ENCODE data around the gene NCBP3.

NCBP3 gene

DNA sequence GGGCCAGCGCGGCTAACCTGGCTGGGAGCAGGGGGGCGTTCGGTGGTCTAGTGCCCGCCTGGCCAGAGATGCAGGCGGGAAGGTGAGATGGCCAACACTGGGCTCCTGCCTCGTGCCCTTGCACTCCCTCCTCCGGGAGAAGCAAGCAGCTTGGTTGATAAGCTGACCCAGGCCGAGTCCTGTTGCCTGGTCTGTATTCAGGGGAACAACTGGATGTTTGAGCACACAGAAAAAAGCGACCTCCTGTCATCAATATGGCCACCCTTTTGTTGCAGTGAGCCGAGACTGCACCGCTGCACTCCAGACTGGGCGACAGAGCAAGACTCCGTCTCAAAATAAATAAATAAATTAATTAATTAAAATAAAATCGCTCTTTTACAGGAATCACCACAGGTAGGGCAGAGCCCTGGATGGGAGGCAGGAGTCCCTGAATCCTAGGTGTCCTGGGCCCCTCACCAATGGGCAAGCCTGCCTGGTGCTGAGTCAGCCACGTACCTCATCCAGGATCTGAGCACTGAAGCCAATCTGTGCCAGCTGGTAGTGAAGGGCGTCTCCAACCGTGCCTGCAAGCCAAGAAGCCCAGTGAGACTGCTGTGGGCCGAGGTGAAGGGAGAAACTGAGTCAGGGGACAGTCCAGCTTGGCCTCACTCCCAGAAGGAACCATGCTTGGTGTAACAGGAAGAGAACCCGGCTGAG lies 90.6 kb downstream of the NCBP3 start:
- TF ChIP-seq, protein P1, sequence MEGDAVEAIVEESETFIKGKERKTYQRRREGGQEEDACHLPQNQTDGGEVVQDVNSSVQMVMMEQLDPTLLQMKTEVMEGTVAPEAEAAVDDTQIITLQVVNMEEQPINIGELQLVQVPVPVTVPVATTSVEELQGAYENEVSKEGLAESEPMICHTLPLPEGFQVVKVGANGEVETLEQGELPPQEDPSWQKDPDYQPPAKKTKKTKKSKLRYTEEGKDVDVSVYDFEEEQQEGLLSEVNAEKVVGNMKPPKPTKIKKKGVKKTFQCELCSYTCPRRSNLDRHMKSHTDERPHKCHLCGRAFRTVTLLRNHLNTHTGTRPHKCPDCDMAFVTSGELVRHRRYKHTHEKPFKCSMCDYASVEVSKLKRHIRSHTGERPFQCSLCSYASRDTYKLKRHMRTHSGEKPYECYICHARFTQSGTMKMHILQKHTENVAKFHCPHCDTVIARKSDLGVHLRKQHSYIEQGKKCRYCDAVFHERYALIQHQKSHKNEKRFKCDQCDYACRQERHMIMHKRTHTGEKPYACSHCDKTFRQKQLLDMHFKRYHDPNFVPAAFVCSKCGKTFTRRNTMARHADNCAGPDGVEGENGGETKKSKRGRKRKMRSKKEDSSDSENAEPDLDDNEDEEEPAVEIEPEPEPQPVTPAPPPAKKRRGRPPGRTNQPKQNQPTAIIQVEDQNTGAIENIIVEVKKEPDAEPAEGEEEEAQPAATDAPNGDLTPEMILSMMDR (conservative IDR thresholded peaks at IDR 0.05; ENCODE audit: low read length) = no peak
- no peak for TF ChIP-seq EZH2phosphoT487 (IDR thresholded peaks at IDR 0.05; ENCODE audit: borderline replicate concordance)
- H3K79me2 ChIP-seq (ENCODE audit: insufficient read depth, low read length) = no peaks in the 10 kb centered on the region
- no peak overlapping the region for H3K9ac ChIP-seq (ENCODE audit: low read depth, low read length, poor library complexity, severe bottlenecking)
- H3K4me1 ChIP-seq (ENCODE audit: insufficient read depth, low read length, poor library complexity, severe bottlenecking) = peaks cover 27% of the 10 kb centered on the region
- no peaks in the 10 kb centered on the region for H3K27me3 ChIP-seq (ENCODE audit: insufficient read depth, low read length, poor library complexity, severe bottlenecking)
- H3K9me2 ChIP-seq (replicated peaks; ENCODE audit: low read depth, low read length) = no peaks in the 10 kb centered on the region
- no peaks in the 10 kb centered on the region for H3F3A ChIP-seq (ENCODE audit: low read depth)
- no peak overlapping the region for H3K4me2 ChIP-seq (ENCODE audit: low read depth, low read length, poor library complexity, severe bottlenecking)
- no peak overlapping the region for H3K4me3 ChIP-seq (ENCODE audit: low read length, poor library complexity, severe bottlenecking)
- no peaks in the 10 kb centered on the region for H4K20me1 ChIP-seq (ENCODE audit: insufficient read depth, low read length, poor library complexity, severe bottlenecking)
- no peak overlapping the region for H2AFZ ChIP-seq (ENCODE audit: low read length)
- no peaks in the 10 kb centered on the region for H3K36me3 ChIP-seq (ENCODE audit: insufficient read depth, low read length)
- no peaks in the 10 kb centered on the region for H3K9me3 ChIP-seq (ENCODE audit: insufficient read depth, low read depth, low read length)

DNA sequence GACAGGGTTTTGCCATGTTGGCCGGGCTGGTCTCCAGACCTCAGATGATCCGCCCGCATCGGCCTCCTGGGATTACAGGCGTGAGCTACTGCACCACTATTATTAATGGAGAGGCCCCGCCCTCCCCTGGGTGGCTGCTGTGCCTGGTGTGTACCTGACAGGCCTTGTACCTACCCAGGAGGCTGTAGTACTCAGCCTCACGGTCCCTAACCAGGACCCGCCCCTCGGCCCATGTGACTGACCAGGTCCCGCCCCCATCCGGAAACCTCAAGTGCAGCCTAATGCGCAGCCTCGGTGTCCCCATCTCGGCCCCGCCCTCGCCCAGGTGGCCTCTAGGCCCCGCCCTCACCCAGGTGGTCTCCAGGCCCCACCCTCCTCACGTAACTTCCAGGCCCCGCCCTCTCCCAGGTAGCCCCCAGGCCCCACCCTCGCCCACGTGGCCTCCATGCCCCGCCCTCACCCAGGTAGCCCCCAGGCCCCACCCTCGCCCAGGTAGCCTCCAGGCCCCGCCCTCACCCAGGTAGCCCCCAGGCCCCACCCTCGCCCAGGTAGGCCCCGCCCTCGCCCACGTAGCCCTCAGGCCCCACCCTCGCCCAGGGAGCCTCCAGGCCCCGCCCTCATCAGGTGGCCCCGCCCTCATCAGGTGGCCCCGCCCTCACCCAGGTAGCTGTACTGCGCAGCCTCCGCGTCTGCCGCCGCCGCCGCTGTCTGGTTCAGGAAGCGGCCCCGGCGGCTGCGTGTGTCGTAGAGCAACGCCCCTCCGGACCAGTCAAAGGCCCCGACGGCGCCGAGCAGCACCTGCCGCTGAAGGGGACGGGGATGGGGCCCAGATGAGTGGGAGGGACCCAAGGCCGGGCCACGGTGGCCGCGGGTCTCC lies 91.3 kb downstream of the NCBP3 start:
- no peaks in the 10 kb centered on the region for H3F3A ChIP-seq (ENCODE audit: low read depth)
- H4K20me1 ChIP-seq (ENCODE audit: insufficient read depth, low read length, poor library complexity, severe bottlenecking) = no peaks in the 10 kb centered on the region
- H3K4me1 ChIP-seq (ENCODE audit: insufficient read depth, low read length, poor library complexity, severe bottlenecking) = peaks cover 33% of the 10 kb centered on the region
- no peak overlapping the region for H2AFZ ChIP-seq (ENCODE audit: low read length)
- H3K9ac ChIP-seq (ENCODE audit: low read depth, low read length, poor library complexity, severe bottlenecking) = no peak overlapping the region
- no peaks in the 10 kb centered on the region for H3K36me3 ChIP-seq (ENCODE audit: insufficient read depth, low read length)
- H3K27me3 ChIP-seq (ENCODE audit: insufficient read depth, low read length, poor library complexity, severe bottlenecking) = no peaks in the 10 kb centered on the region
- no peaks in the 10 kb centered on the region for H3K9me3 ChIP-seq (ENCODE audit: insufficient read depth, low read depth, low read length)
- no peak overlapping the region for H3K4me3 ChIP-seq (ENCODE audit: low read length, poor library complexity, severe bottlenecking)
- TF ChIP-seq EZH2phosphoT487 (IDR thresholded peaks at IDR 0.05; ENCODE audit: borderline replicate concordance) = no peak
- TF ChIP-seq, protein P1 (conservative IDR thresholded peaks at IDR 0.05; ENCODE audit: low read length) = no peak
- H3K79me2 ChIP-seq (ENCODE audit: insufficient read depth, low read length) = no peaks in the 10 kb centered on the region
- no peaks in the 10 kb centered on the region for H3K9me2 ChIP-seq (replicated peaks; ENCODE audit: low read depth, low read length)
- H3K4me2 ChIP-seq (ENCODE audit: low read depth, low read length, poor library complexity, severe bottlenecking) = no peak overlapping the region

DNA sequence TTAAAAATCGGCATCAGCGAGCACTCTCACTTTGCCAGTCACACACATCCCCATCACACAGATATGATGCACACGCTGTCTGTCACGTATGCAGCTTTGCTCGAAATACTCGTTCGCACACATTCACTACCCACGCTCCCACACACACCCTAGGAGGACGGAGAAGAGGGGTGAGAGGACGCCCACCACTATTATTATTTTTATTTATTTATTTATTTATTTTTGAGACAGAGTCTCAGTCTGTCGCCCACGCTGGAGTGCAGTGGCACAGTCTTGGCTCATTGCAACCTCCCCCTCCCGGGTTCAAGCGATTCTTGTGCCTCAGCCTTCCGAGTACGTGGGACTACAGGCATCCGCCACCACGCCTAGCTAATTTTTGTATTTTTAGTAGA lies 92.0 kb downstream of the NCBP3 start:
- Histone ChIP-seq H3K4me1 (ENCODE audit: insufficient read depth, low read length, poor library complexity, severe bottlenecking) (peaks cover 34% of the 10 kb centered on the region), H3K4me3 (ENCODE audit: low read length, poor library complexity, severe bottlenecking) (no peak overlapping the region), H3K9me3 (ENCODE audit: insufficient read depth, low read depth, low read length) (no peaks in the 10 kb centered on the region), H3K9me2 (replicated peaks; ENCODE audit: low read depth, low read length) (no peaks in the 10 kb centered on the region), H2AFZ (ENCODE audit: low read length) (no peak overlapping the region), H3K27me3 (ENCODE audit: insufficient read depth, low read length, poor library complexity, severe bottlenecking) (no peaks in the 10 kb centered on the region), H3K79me2 (ENCODE audit: insufficient read depth, low read length) (no peaks in the 10 kb centered on the region), H3K4me2 (ENCODE audit: low read depth, low read length, poor library complexity, severe bottlenecking) (no peak overlapping the region), H3K36me3 (ENCODE audit: insufficient read depth, low read length) (no peaks in the 10 kb centered on the region), H3K9ac (ENCODE audit: low read depth, low read length, poor library complexity, severe bottlenecking) (no peak overlapping the region), H3F3A (ENCODE audit: low read depth) (no peaks in the 10 kb centered on the region), H4K20me1 (ENCODE audit: insufficient read depth, low read length, poor library complexity, severe bottlenecking) (no peaks in the 10 kb centered on the region)
- TF ChIP-seq, protein P1 (conservative IDR thresholded peaks at IDR 0.05; ENCODE audit: low read length) = no peak
- no peak for TF ChIP-seq EZH2phosphoT487 (IDR thresholded peaks at IDR 0.05; ENCODE audit: borderline replicate concordance)
